Activated CD8-positive, alpha-beta T cell treated with anti-CD3 and anti-CD28 coated beads for 36 hours (primary cell): Measurements from ENCODE around the gene OR8D2. TPM values are rescaled to one million over a fixed set of nuclear protein-coding genes. Genes with fewer than 3 reads are reported as not detected.

ENCODE experiments used
- ATAC-seq: fragments of 200-7000 bp; cut with Tn5 transposase; one replicate; pipeline ENCODE4 v1.10.0; 2021; ENCODE audit warnings: mild to moderate bottlenecking, moderate library complexity
- CTCF ChIA-PET: fragments of 350-600 bp; sonication (Branson Sonifier 250); formaldehyde crosslinking; loops from one replicate; lab custom pipeline; 2021; ENCODE audit warnings: antibody characterized with exemption; lab: Charles Lee
- POLR2A ChIA-PET: fragments of 350-600 bp; sonication (Branson Sonifier 250); formaldehyde crosslinking; loops from one replicate; lab custom pipeline; 2021; ENCODE audit warnings: antibody characterized with exemption; lab: Charles Lee
- DNase-seq: peaks from one replicate; pipeline ENCODE4 v3.0.0-alpha.2; 2020
- H3K27ac Mint-ChIP-seq: one replicate; pipeline ENCODE4 v1.8.0; 2021; ENCODE audit warnings: mild to moderate bottlenecking, mixed read lengths
- H3K27me3 Mint-ChIP-seq: one replicate; pipeline ENCODE4 v1.8.0; 2021; ENCODE audit warnings: mixed read lengths
- H3K36me3 Mint-ChIP-seq: one replicate; pipeline ENCODE4 v1.8.0; 2021; ENCODE audit warnings: low read depth, mixed read lengths
- H3K4me1 Mint-ChIP-seq: one replicate; pipeline ENCODE4 v1.8.0; 2021; ENCODE audit warnings: low read depth, mixed read lengths
- H3K4me3 Mint-ChIP-seq: one replicate; pipeline ENCODE4 v1.8.0; 2021; ENCODE audit warnings: mild to moderate bottlenecking, moderate library complexity, mixed read lengths
- H3K9me3 Mint-ChIP-seq: one replicate; pipeline ENCODE4 v1.8.0; 2021; ENCODE audit warnings: mixed read lengths
- intact Hi-C: fragments of 100-400 bp; cut with micrococcal nuclease; formaldehyde crosslinking; loops from one replicate; pipeline ENCODE4 v1.10.0; 2022
- total RNA-seq, 2 experiments: library from RNA; stranded (reverse); gene quantifications; one replicate each; pipeline ENCODE4 v1.2.3, GENCODE V29; 2021
- TF ChIP-seq, protein P1 (sequence below): fragments of 200-600 bp; IDR thresholded peaks from one replicate; pipeline ENCODE4 v1.8.0; 2022; ENCODE audit warnings: antibody characterized with exemption, mild to moderate bottlenecking

OR8D2 gene
- total RNA-seq, 2 experiments from 2014 or later, result not detected

DNA sequence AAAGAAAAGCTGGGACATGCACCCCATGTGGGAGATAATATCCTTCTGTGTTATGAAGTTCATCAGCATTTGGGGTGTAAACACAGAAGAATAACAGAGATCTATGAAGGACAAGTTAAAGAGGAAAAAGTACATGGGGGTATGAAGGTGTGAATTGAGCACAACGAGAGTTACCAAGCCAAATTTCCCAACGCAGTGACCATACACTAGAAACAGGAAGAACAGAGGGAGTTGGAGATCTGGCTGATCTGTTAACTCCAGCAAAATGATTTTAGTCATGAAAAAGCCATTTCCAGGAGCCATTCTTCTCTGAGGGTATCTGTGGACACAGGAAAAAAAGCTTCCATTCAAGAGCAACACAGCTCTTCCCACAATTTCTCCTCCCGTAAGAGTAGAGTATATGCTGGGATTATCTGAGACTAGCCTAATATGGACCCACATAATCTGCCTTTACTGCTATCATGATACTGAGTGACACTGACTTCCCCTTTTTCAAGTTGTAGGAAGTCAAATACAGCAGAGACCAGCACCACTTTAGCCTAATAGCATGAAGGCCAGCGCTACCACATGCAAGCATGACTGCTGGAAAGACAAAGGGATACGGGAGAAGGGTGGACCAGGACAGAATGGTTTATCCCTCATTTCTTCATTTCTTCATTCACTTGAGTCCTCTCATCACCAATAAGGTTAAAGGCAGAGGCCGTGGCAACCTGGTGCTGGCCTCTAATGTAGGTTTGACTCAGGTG lies 19.6 kb upstream of the OR8D2 start:
- DNase-seq (no peak), ATAC-seq (no peak)
- ChIA-PET CTCF (no interaction called here), POLR2A (no interaction called here)
- intact Hi-C loops, result no loop called here
- Mint-ChIP-seq H3K4me3 (no peak overlapping the region), H3K4me1 (no peaks in the 10 kb centered on the region), H3K27me3 (no peaks in the 10 kb centered on the region), H3K27ac (no peak overlapping the region), H3K9me3 (no peaks in the 10 kb centered on the region), H3K36me3 (no peaks in the 10 kb centered on the region)
- TF ChIP-seq, protein P1, sequence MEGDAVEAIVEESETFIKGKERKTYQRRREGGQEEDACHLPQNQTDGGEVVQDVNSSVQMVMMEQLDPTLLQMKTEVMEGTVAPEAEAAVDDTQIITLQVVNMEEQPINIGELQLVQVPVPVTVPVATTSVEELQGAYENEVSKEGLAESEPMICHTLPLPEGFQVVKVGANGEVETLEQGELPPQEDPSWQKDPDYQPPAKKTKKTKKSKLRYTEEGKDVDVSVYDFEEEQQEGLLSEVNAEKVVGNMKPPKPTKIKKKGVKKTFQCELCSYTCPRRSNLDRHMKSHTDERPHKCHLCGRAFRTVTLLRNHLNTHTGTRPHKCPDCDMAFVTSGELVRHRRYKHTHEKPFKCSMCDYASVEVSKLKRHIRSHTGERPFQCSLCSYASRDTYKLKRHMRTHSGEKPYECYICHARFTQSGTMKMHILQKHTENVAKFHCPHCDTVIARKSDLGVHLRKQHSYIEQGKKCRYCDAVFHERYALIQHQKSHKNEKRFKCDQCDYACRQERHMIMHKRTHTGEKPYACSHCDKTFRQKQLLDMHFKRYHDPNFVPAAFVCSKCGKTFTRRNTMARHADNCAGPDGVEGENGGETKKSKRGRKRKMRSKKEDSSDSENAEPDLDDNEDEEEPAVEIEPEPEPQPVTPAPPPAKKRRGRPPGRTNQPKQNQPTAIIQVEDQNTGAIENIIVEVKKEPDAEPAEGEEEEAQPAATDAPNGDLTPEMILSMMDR, result no peak

DNA sequence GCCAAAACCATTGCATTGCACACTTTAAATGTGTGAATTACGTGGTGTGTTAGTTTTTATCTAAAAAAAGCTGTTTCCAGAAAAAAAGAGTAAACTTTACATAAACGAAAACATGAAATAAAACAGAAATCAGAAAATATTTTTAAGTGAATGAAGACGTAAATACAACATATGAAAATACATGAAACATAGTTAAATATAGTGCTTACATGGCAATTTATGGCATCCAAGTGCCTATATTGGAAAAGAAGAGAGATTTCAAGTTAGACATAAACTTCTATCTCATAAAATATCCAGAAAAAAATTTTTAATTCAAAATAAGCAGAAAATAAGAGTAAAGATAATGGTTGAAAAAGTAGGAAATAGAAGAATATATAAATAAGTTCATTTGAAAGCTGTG lies 11.9 kb upstream of the OR8D2 start:
- Mint-ChIP-seq H3K27ac (no peak overlapping the region), H3K27me3 (peaks cover 9% of the 10 kb centered on the region), H3K4me1 (no peaks in the 10 kb centered on the region), H3K4me3 (no peak overlapping the region), H3K36me3 (no peaks in the 10 kb centered on the region), H3K9me3 (no peaks in the 10 kb centered on the region)
- ChIA-PET POLR2A (no interaction called here), CTCF (no interaction called here)
- intact Hi-C loops, result no loop called here
- TF ChIP-seq, protein P1, result no peak
- DNase-seq (no peak), ATAC-seq (no peak)

DNA sequence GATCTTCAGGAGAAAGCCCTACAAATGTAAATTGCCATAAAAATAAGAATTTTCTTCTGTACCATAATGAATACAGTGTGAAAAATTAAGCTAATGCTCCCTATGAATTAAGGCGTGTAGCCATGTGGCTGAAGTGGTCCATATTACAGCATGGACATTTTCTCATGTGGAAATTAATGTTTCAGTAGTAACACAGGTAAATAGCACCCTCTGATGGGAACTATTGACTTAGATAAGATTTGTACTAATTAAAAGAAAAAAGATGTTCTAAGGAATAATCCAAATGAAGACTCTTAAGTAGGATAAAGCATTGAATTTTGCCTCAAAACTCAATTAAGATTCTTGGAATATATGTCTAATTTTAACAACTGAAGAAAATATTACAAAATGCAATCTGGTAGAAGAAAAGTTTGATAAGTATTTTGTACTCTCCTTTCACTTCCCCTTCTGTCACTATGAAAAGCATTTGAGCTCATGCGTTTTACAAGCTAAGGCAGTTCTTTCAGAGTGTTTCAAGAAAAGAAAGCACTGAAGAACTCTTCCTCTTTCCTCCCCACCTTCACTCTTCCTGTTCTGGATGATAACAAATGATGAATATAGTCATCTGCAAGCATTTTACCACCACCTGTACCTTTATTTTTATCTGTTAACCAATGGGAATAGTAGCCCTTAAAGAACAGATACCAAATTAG lies 9.9 kb upstream of the OR8D2 start:
- H3K4me1 Mint-ChIP-seq, result no peaks in the 10 kb centered on the region
- TF ChIP-seq, protein P1, result no peak
- H3K4me3 Mint-ChIP-seq, result no peak overlapping the region
- no peak overlapping the region for H3K27ac Mint-ChIP-seq
- H3K27me3 Mint-ChIP-seq, result peaks cover 13% of the 10 kb centered on the region
- POLR2A ChIA-PET, result no interaction called here
- ATAC-seq, result no peak
- no peak for DNase-seq
- H3K9me3 Mint-ChIP-seq, result no peaks in the 10 kb centered on the region
- intact Hi-C loops, result no loop called here
- no peaks in the 10 kb centered on the region for H3K36me3 Mint-ChIP-seq
- CTCF ChIA-PET, result no interaction called here

DNA sequence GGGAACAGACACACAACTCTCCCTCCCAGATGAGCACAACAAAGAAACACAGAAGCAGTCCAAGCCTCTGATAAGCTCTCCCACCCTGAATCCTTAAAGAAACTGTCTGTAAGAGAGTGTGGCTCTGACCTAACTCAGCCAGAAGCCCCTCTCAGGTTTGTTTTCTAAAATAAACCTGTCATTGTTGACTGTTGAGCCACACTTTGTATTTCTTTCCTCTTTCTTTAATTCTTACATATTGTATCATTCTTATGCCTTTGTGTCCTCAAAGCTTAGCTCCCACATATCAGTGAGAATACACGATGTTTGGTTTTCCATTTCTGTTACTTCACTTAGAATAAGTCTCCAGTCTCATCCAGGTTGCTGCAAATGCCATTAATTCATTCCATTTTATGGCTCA lies 7.8 kb upstream of the OR8D2 start:
- intact Hi-C loops, result no loop called here
- Mint-ChIP-seq H3K4me3 (no peak overlapping the region), H3K9me3 (no peaks in the 10 kb centered on the region), H3K27ac (no peak overlapping the region), H3K27me3 (peaks cover 17% of the 10 kb centered on the region), H3K36me3 (no peaks in the 10 kb centered on the region), H3K4me1 (no peaks in the 10 kb centered on the region)
- POLR2A ChIA-PET, result no interaction called here
- CTCF ChIA-PET, result no interaction called here
- no peak for ATAC-seq
- no peak for DNase-seq
- TF ChIP-seq, protein P1, result no peak

DNA sequence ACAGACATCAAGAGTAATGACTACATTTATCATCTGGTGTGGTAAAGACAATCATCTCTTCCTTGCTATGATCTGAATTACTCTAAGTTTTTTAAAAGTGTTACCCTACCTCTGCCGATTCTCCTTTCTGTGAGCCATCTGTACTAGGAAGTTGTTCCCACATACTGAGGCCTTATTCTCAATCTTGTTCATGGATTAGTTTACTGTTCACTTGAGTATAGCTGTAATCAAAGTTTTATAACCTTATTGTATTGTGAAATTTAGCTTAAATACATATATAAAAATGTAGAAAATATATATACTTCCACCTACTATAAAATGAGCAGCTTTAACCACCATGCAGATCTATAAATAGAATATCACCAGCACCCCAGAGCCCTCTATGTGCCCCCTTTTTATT lies 2.4 kb upstream of the OR8D2 start:
- DNase-seq, result no peak
- Mint-ChIP-seq H3K4me1 (no peaks in the 10 kb centered on the region), H3K27ac (no peak overlapping the region), H3K27me3 (peaks cover 10% of the 10 kb centered on the region), H3K36me3 (no peaks in the 10 kb centered on the region), H3K9me3 (no peaks in the 10 kb centered on the region), H3K4me3 (no peak overlapping the region)
- CTCF ChIA-PET, result no interaction called here
- intact Hi-C loops, result no loop called here
- no peak for ATAC-seq
- POLR2A ChIA-PET, result no interaction called here
- TF ChIP-seq, protein P1, result no peak
